GM12878 (cell line): Measurements from ENCODE around the gene ZNF527. TPM values are rescaled to one million over a fixed set of nuclear protein-coding genes. Genes with fewer than 3 reads are reported as not detected.

Source experiments
- ATAC-seq: fragments of 200-7000 bp; cut with Tn5 transposase; 3 replicates; pipeline ENCODE4 v1.9.1; 2020; ENCODE audit warnings: mild to moderate bottlenecking, moderate library complexity
- BruUV-seq: library from RNA; stranded (reverse); fragments of 400-500 nt; replicated peaks from 2 replicates; lab custom pipeline; 2021; lab: Mats Ljungman, UMichigan
- CTCF ChIA-PET: fragments of 300-600 bp; sonication (Branson Sonifier 250); formaldehyde crosslinking; extraction: SDS; loops from one replicate; lab custom pipeline; 2021; ENCODE audit warnings: inconsistent platforms; lab: Yijun Ruan, JAX
- POLR2A ChIA-PET: fragments of 350-600 bp; formaldehyde crosslinking; extraction: SDS; loops from one replicate; lab custom pipeline; 2021; ENCODE audit warnings: inconsistent platforms; lab: Charles Lee
- RAD21 ChIA-PET: fragments of 300-600 bp; sonication (Branson Sonifier 250); formaldehyde crosslinking; loops from one replicate; lab custom pipeline; 2023; ENCODE audit warnings: antibody characterized with exemption; ENCODE audit not compliant: unreplicated experiment; lab: Charles Lee
- SMC1A ChIA-PET: fragments of 300-600 bp; sonication (Branson Sonifier 250); formaldehyde crosslinking; loops from one replicate; lab custom pipeline; 2023; ENCODE audit not compliant: unreplicated experiment, uncharacterized antibody; lab: Charles Lee
- DNase-seq: peaks from one replicate; pipeline ENCODE4 v3.0.0-alpha.2; 2011; ENCODE audit warnings: low read depth, low spot score
- FAIRE-seq: peaks from 3 replicates; lab custom pipeline; 2011; peaks lifted over from hg19 to GRCh38; lab: Jason Lieb, UNC
- H2AFZ ChIP-seq: 2 replicates; pipeline ENCODE4 v1.6.0; 2011; ENCODE audit warnings: low read depth, low read length, control low read depth; ENCODE audit not compliant: control insufficient read depth
- H3K27ac ChIP-seq: 2 replicates; pipeline ENCODE4 v1.5.1; 2011; ENCODE audit warnings: control low read depth; ENCODE audit not compliant: control insufficient read depth, insufficient read depth
- H3K27me3 ChIP-seq, 2 experiments: replicated peaks in 1 of 2; 2 replicates each; pipeline versions ENCODE4 v1.6.0 to v1.6.1; 2011; ENCODE audit warnings: low read length in 1 of 2; ENCODE audit not compliant: control insufficient read depth in 2 of 2, insufficient read depth in 2 of 2
- H3K36me3 ChIP-seq, 2 experiments: 2 replicates each; pipeline ENCODE4 v1.5.1; 2011; ENCODE audit warnings: low read length in 1 of 2; ENCODE audit not compliant: control insufficient read depth in 2 of 2, insufficient read depth in 2 of 2
- H3K4me1 ChIP-seq: 2 replicates; pipeline ENCODE4 v1.6.1; 2011; ENCODE audit warnings: mild to moderate bottlenecking, low read length, moderate library complexity, mixed read lengths; ENCODE audit not compliant: control insufficient read depth, insufficient read depth
- H3K4me2 ChIP-seq: 2 replicates; pipeline ENCODE4 v1.6.0; 2011; ENCODE audit warnings: control low read depth; ENCODE audit not compliant: control insufficient read depth, insufficient read depth
- H3K4me3 ChIP-seq: fragments of 200-600 bp; sonication (generic); 2 replicates; pipeline ENCODE4 v1.5.1; 2016
- H3K79me2 ChIP-seq: 2 replicates; pipeline ENCODE4 v1.6.0; 2011; ENCODE audit warnings: low read length; ENCODE audit not compliant: control insufficient read depth, insufficient read depth
- H3K9ac ChIP-seq: 2 replicates; pipeline ENCODE4 v1.8.0; 2011; ENCODE audit warnings: low read length, control low read depth, mixed read lengths; ENCODE audit not compliant: control insufficient read depth, insufficient read depth
- H3K9me3 ChIP-seq: replicated peaks from 3 replicates; pipeline ENCODE4 v1.5.1; 2011; ENCODE audit warnings: mild to moderate bottlenecking, low read length; ENCODE audit not compliant: control insufficient read depth, insufficient read depth
- H4K20me1 ChIP-seq: 2 replicates; pipeline ENCODE4 v1.6.0; 2011; ENCODE audit not compliant: control insufficient read depth, insufficient read depth
- ASH2L ChIP-seq: fragments of 300-600, 200-600 bp; sonication (generic); IDR thresholded peaks from 2 replicates; pipeline ENCODE4 v1.6.1; 2017; ENCODE audit warnings: low read depth, mild to moderate bottlenecking, borderline replicate concordance
- CEBPB ChIP-seq, 2 experiments: fragments of 150-350 bp in 1 of 2; IDR thresholded peaks; 2 replicates each; pipeline ENCODE4 v1.6.1; 2012 to 2014; ENCODE audit warnings: low read depth in 2 of 2, low read length in 2 of 2, borderline replicate concordance in 1 of 2, inconsistent platforms in 1 of 2
- GATAD2B ChIP-seq: fragments of 450-650 bp; conservative IDR thresholded peaks from 2 replicates; pipeline ENCODE4 v1.6.1; 2017; ENCODE audit warnings: low read depth, mild to moderate bottlenecking, moderate library complexity
- MEF2A ChIP-seq: IDR thresholded peaks from 2 replicates; pipeline ENCODE4 v1.6.1; 2011; ENCODE audit warnings: low read depth, mild to moderate bottlenecking, low read length, moderate library complexity; ENCODE audit not compliant: insufficient read depth
- NR2F1 ChIP-seq: fragments of 450-650 bp; conservative IDR thresholded peaks from 2 replicates; pipeline ENCODE4 v1.6.1; 2017; ENCODE audit warnings: mild to moderate bottlenecking
- PBX3 ChIP-seq: IDR thresholded peaks from 2 replicates; pipeline ENCODE4 v1.6.1; 2011; ENCODE audit warnings: mild to moderate bottlenecking, low read depth, low read length, moderate library complexity; ENCODE audit not compliant: insufficient replicate concordance
- SMARCA5 ChIP-seq: fragments of 450-650 bp; IDR thresholded peaks from 2 replicates; pipeline ENCODE4 v1.6.1; 2017; ENCODE audit warnings: mild to moderate bottlenecking
- SREBF2 ChIP-seq: IDR thresholded peaks from 2 replicates; pipeline ENCODE4 v1.6.1; 2012; ENCODE audit warnings: mild to moderate bottlenecking, low read length
- SUZ12 ChIP-seq: fragments of 200-600 bp; sonication (generic); IDR thresholded peaks from one replicate; pipeline ENCODE4 v1.6.1; 2018; ENCODE audit warnings: antibody characterized with exemption, mild to moderate bottlenecking; ENCODE audit not compliant: unreplicated experiment
- ZBED1 ChIP-seq: IDR thresholded peaks from 2 replicates; pipeline ENCODE4 v1.6.1; 2016; ENCODE audit warnings: borderline replicate concordance
- ZNF217 ChIP-seq: fragments of 450-650 bp; IDR thresholded peaks from 2 replicates; pipeline ENCODE4 v1.6.1; 2017; ENCODE audit warnings: antibody characterized with exemption, mild to moderate bottlenecking
- ZSCAN29 ChIP-seq: fragments of 450-650 bp; IDR thresholded peaks from 2 replicates; pipeline ENCODE4 v1.6.1; 2017; ENCODE audit warnings: mild to moderate bottlenecking, moderate library complexity
- WGBS: methylation state at CpG from one replicate; pipeline ENCODE4 v1.1.6; 2016; ENCODE audit warnings: low lambda C conversion rate; ENCODE audit not compliant: insufficient replicate concordance, insufficient coverage; ENCODE audit errors: missing lambda C conversion rate; 5-methylcytosine and 5-hydroxymethylcytosine counted together
- in situ Hi-C: fragments of 300-500 bp; cut with MboI; formaldehyde crosslinking; loops from 9 replicates; pipeline ENCODE4 v1.14.3; 2018; ENCODE audit warnings: mixed read lengths
- intact Hi-C: fragments of 100-400 bp; cut with micrococcal nuclease; formaldehyde crosslinking; loops from one replicate; pipeline ENCODE4 v1.14.2; 2022; ENCODE audit not compliant: unreplicated experiment
- polyA plus RNA-seq, 11 experiments: library from polyadenylated mRNA; depleted of rRNA in 4 of 11; unstranded in 6 of 11; stranded (reverse) in 5 of 11; fragments of >200 nt; fragmentation: Nextera tagmentation in 4 of 11; fragmentation: Illumina TruSeq in 1 of 11; extraction: Ambion mirVana in 4 of 11; extraction: Trizol in 1 of 11; gene quantifications; 1 replicate in 1 of 11; 2 replicates in 10 of 11; pipeline versions ENCODE4 v1.2.1 to v1.2.3, GENCODE V29; 2011 to 2016; ENCODE audit warnings: inconsistent platforms in 2 of 11, missing spikeins in 2 of 11, low read depth in 1 of 11
- total RNA-seq, 4 experiments: library from RNA; depleted of rRNA in 3 of 4; stranded (reverse); fragments of >200 nt in 3 of 4; fragmentation: Illumina TruSeq in 1 of 4; extraction: Trizol in 1 of 4; gene quantifications; 2 replicates each; pipeline versions ENCODE4 v1.2.1 to v1.2.3, GENCODE V29; 2013 to 2021

Gene ZNF527
- total and polyA plus RNA-seq, 10 of the 15 experiments (the other 5 are each of a cell fraction or from before 2014, with no cell fraction given) = 2.0 to 5.6 (median 3.6) TPM

- ChIA-PET CTCF (no interaction called here), SMC1A (no interaction called here), POLR2A (no interaction called here), RAD21 (no interaction called here)
- intact Hi-C loops (no loop called here), in situ Hi-C loops (no loop called here)
- Histone ChIP-seq H4K20me1 (no peaks in the 10 kb centered on the region), H3K9ac (no peak overlapping the region), H3K4me3 (no peak overlapping the region), H3K9me3 (peaks cover 12% of the 10 kb centered on the region), H2AFZ (no peak overlapping the region), H3K4me2 (no peak overlapping the region), H3K36me3 (peaks cover 0 to 12% of the 10 kb centered on the region in 2 experiments; a peak in 2 of 4 replicates), H3K27ac (no peak overlapping the region), H3K4me1 (no peaks in the 10 kb centered on the region), H3K79me2 (no peaks in the 10 kb centered on the region), H3K27me3 (no peaks in the 10 kb centered on the region)
- 94% methylated on average over 4 of the region's 4 CpGs for WGBS
- DNase-seq (no peak), FAIRE-seq (no peak), ATAC-seq (no peak)
- TF ChIP-seq GATAD2B (no peak), NR2F1 (no peak), ZNF217 (no peak), ZBED1 (no peak), SUZ12 (no peak), MEF2A (no peak), SREBF2 (no peak), PBX3 (no peak), CEBPB (IDR thresholded peaks at IDR 0.05; ENCODE audit: borderline replicate concordance in 1 of 2, low read depth in 2 of 2, low read length in 2 of 2) (no peak), ZSCAN29 (no peak), ASH2L (no peak), SMARCA5 (no peak)
- BruUV-seq = no TSS peak
Measured at GRCh38 chr19:37355901-37356300, 15.0 kb upstream of the ZNF527 start.
